SKM-1 treated with dmso at 0.1 percent for 144 hours (cell line): ENCODE data around the gene IFNE.
"Not testable (repeated sequence)": the region's sequence is repeated elsewhere in the genome, so short reads cannot be mapped to it uniquely, and the experiment has no call there.

Source experiments
- DNase-seq: peaks from one replicate; lab custom pipeline; 2025; ENCODE audit not compliant: unreplicated experiment; lab: John Stamatoyannopoulos, UW

The IFNE gene

DNA sequence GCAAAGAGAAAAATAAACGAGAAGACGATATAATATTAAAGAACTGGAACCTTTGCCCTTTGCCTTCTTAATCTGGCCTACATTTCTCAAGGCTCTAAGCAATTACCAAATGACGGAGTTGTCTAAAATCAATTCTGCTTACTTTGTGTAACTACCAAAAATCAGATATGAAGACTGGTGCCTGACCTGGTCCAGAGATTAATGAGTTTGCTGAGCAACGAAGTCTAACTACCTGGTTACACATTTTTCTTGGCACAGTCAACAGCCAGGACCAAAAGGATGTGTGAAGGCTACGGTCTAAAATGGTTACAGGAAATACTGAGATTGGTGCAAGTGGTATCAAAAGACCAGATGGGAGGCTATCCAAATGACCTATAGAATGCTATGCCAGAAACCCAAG, 17.8 kb upstream of the IFNE start:
- DNase-seq = no peak

DNA sequence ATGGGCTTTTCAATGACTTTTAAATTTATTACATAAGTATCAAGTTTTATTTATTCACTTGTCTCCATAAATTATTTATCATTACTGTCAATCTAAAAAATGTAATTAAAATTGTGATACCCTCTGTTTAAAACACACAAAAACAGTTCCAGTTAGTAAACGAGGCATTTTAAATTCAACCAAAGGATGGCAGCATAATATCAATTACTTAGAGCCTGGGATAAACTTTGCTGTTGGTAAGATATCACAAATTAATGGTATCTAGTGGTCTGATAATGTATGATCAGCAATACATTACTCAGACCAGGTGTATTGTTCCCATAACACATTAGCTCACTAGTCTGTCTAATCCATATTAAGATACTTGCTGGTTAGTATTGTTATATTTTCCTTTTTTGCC, 9.6 kb upstream of the IFNE start:
- DNase-seq = no peak

DNA sequence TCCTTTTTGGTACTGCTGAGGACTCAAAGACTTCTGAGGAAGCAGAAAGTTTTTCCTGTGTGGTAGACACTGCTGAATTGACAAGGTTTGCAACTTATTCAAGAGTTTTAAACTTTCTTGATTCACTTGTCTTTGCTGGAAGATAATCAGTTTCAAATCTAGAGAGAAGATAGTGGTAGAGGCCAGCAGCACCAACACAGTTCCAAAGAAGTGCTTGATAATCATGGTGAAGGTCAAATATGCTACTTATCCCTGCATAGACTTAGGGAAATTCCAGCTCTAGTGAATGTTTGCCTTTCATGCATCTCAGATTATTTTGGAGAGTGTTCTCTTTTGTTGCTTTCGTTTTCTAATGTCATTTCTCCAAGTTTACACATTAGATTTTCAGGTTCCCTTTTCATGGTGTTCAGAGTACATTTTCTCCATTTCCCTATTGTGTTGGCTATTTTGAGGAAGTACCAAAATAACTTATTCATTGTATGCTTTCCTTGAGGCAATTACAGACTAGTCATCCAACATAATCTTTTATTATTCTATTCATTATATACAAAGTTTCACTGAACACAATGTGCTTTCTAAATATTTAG, 550 bp downstream of the IFNE start:
- DNase-seq = peak; percentile 90

DNA sequence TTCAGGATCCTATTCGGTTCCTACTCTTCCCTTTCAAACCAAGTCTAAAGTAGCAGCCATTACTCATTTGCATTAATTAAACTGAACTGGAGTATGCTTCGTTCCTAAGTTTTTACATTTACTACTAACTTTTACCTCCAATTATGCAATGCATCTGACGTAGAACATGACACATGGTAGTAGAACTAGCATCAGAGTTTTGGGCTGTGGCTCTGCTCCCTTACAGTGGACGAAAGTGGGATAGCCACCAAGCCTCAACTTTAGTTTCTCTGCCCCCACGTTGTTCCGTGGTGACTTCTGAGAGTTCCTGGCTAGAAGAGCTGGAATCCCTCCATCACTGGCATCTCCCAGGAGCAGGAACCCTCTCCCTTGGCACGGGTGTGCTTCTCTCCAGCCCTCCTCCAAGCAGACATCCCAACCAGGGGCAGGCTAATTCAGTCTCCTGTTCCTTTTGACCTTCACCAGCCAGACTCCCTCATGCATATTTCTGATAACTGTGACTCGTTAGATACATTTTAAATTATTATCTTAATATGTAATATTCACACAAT, 2.9 kb downstream of the IFNE start:
- no peak for DNase-seq

DNA sequence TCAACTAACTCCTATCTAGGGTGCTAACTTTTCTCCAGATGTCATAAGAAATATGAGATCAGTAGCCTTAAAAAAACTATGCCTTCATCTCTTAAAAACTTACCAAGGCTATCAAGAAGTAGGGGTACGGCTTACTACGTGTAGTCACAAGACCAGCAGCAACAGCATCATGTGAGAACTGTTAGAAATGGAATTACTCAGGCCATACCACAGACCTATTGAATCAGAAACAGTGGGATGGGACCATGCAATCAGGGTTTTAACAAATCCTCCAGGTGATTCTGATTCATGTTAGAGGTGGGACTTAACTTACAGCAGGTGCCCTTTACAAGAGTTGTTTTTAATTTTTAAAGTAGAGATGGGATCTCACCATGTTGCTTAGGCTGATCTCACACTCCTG, 4.6 kb downstream of the IFNE start:
- DNase-seq = no peak

DNA sequence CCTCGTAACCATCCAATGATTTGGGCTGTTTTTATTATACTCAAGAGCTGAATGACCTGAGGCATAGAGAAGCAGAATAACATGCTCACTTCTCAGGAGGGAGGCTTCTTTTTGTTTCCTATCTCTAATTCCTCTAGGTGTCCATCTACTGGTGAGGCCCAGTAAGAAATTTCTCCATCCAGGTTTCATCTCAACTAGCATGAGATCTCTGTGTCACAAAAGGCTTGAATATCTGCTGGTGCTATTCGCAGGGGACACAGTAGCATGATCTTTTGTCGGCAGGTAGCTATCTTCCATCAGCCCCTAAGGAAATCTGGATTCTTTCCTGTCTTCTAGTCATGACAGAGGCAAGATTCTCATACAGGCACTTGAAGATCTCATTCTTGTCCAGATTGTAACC, 8.9 kb downstream of the IFNE start:
- DNase-seq = no peak

DNA sequence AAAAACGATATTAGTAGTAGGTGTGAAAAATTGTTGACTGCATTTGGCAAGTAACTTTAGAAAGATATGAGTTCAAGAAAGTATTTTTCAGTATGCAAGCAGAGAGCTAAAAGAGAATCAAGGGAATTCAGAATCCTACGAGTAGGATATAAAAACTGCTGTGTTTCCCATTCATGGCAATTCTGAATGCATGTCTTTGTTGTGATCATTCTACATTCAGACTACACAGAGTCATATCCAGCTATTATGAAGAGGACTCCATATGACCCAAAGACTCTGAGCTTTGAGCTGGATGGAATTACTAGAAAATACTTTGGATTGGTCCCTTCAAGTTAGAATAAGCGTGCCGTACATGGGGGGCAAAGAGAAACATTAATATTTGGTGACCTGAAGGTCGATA, 12.0 kb downstream of the IFNE start:
- DNase-seq = no peak

DNA sequence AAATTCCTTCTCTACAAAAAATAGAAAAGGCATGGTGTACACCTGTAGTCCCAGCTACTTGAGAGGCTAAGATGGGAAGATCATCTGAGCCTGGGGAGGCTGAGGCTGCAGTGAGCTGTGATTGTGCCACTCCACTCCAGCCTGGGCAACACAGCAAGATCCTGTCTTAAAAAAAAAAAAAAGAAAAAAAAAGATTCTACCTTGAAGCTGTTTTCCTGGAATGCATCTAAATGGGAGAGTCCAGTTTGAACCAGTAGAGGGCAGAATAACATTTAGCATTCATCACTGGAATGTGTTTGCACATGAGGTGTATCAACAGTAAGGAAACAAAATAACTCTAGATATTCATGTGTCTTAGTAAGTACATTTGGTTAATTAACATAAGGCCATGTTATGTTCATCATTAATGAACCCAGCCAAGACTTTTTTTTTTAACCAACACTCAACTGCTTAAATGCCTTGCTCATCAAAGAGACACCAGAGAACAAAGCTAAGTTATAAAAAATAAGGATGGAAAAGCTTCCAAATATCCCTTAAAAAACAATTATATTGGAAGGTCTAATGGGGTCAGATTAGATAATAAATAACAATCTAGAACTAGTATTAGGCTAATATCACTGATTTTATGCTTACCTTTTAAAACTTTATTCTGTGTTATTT, 16.1 kb downstream of the IFNE start:
- peak; percentile 51 for DNase-seq

DNA sequence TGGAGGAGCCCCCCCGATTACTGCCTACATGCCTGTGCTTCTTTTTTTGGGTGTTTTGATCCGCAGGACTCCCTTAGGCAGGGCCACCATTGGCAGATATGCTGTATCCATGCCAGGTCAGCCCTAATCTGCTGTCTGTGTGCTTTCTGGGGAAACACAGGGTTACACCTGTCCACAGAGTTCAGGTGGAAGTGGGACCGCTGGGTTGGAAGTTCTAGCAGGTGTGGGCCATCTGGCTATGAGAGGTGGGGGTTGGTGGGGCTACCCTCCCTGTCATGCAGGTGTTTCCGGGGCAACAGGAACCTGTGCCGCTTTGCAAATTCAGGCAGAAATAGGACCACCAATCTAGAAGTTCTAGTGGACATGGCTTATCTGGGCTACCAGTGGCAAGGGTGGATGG, 17.0 kb downstream of the IFNE start:
- DNase-seq = no peak

DNA sequence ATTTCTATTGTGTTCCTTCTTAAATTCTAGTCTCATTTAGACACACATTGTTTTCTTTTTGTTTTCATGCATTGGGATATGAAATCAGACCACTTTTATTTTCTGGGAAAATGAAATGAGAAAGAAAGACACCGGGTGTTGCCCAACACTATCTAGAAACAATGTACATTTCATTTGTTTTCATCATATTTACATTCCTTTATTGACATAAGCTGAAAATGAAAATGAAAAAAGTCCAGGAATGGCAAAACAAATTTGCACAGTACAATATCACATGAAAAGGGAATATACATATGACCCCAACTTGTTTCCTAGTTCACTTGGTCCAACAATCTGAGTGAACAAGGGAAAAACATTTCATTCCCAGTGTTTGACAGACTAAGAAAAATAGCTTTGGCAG, 20.7 kb downstream of the IFNE start:
- no peak for DNase-seq

DNA sequence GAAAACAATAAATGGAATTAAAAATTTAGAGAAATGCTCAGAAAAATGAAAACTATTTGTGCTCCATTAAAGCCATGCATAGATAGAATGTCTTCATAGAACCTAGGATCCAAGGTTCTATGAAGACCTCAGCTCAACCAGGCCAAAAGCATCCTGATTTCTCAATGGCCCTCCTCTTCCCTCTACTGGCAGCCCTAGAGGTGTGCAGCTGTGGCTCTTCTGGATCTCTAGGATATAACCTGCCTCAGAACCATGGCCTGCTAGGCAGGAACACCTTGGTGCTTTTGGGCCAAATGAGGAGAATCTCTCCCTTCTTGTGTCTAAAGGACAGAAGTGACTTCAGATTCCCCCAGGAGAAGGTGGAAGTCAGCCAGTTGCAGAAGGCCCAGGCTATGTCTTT, 26.8 kb downstream of the IFNE start:
- peak; percentile 54 for DNase-seq

DNA sequence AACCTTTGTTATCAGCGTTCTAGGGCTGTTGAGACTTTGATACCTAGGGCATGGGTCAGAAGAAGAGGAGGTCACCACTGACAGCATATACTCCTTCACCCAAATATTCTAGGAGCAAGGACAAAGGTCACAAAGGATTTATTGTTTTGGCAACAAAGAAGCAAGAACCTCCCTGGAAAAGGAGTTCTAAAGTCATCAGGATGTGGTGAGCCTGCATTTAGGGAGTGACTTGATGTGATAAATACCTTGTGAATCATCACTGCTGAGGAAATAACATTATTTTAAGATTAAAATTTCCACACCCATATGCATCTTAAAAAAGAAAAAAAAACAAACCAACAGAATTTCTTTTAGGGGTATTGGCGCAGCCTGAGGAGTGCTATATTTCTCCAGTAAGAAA, 28.0 kb downstream of the IFNE start:
- no peak for DNase-seq

DNA sequence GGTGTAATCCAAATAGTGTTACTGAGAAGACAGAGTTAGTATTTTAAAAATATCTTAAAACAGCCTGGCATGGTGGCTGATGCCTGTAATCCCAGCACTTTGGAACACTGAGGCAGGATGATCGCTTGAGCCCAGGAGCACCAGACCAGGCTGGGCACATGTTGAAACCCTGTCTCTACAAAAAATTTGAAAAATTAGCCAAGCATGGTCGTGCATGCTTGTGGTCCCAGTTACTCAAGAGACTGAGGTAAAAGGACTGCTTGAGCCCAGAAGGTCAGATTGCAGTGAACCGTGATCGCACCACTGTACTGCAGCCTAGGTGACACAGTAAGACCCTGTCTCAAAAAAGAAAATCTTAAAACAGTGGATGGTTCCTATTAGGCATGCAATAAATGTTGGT, 29.4 kb downstream of the IFNE start:
- DNase-seq = no peak

DNA sequence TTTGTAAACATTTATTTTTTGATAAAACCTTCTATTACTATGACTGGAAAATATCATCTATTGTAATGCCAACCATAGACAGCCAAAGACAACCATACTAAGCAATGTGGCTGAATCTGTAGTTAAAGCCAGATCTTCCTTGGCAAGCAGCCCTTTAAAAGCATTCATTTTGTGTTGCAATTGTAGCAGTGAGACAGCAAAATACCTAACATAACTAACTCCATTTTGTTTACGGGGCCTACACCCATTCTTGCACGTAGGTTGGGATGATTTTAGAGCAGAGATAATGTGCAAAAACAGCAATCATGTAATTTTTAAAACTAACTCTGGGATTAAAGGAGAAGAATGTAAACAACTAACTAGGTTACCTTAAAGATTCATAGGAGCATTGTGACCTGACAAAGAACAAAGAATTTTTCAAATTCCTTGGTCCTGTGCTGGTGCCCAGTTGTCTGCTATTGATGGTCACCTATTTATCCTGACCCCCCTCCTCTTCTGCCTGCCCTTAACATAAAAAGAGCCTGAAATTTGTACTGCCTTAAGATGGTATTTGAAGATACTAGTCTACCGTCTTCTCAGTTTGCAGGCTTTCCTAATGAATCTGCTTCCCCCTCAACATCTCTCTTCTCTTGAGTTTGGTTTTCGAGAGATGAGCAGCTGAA, 31.2 kb downstream of the IFNE start:
- DNase-seq = no peak

DNA sequence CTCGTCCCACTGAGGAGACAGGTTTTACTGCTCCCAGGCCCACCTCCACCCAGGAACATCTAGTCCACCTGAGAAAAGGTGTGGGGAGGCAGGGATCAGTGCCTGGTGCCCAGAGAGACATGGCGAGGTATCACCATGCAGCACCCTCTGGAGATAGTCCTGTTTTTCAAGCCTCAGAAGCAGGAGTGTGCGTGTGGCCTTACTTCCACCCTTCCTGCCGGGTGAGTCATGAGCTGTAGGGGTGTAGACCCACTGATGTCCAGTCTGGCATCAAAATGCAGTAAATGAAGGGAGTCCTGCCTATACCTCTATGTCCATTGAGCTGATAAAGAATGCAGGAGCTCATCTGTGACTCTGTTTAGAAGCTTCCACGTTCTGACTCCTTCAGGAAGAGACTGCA, 32.8 kb downstream of the IFNE start:
- not testable (repeated sequence) for DNase-seq

DNA sequence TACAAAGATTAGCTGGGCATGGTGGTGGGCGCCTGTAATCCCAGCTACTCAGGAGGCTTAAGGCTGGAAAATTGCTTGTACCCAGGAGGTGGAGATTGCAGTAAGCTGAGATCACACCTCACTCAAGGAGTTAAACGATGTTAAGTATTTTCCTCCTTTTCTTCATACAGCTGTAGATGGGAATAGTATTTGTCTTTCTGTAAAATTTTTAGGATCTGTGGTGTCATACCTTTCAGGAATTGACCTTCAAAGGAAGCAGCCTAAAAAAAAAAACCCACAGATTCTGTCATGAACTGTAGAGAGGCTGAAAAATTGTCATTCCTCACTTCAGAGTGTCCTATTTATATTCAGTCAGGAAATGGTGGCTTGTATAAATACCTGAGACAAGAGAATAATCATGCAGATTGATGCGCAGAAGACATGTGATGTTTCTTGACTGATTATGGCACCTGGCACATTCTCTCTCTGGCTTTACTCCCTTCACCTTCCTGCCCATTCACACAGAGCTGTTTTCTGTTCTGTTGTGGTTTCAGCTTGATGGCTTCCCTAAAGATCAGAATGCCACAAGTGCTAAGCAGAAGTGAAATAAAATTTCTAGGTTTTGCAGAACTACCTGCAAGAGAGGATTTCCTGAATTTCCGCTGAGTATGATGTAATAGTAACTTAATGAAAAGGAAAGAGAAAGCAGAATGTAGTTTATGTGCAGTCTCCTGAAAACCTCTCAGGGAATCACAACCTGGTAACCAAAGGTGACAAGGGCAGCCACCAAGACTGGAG, 38.1 kb downstream of the IFNE start:
- DNase-seq = peak; percentile 94

DNA sequence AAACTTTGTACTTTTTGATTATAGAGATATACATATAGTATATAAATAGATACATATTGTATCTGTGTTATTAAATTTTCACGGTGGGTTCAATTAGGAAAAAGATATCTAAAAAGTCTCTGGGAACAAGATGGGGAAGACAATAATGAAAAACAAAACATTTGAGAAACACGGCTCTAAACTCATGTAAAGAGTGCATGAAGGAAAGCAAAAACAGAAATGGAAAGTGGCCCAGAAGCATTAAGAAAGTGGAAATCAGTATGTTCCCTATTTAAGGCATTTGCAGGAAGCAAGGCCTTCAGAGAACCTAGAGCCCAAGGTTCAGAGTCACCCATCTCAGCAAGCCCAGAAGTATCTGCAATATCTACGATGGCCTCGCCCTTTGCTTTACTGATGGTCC, 42.0 kb downstream of the IFNE start, which contains the start of gene IFNA1:
IFNA1 (plus strand) TSS at position 301 of the 400 bp plus-strand sequence; CDS start at position 370, 69 bp downstream.
- no peak for DNase-seq

DNA sequence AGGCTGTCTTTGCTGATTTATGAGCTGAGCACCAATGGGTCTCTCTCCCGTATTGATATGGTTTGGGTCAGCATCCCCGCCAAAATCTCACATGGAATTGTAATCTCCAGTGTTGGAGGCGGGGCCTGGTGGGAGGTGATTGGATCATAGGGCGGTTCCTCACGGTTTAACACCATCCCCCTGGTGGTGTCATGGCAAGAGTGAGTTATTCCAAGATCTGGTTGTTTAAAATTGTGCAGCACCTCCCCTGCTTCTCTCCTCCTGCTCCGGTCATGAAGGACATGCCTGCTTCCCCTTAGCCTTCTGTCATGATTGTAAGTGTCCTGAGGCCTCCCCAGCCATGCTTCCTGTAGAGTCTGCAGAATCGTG, 47.1 kb downstream of the IFNE start:
- DNase-seq = not testable (repeated sequence)

DNA sequence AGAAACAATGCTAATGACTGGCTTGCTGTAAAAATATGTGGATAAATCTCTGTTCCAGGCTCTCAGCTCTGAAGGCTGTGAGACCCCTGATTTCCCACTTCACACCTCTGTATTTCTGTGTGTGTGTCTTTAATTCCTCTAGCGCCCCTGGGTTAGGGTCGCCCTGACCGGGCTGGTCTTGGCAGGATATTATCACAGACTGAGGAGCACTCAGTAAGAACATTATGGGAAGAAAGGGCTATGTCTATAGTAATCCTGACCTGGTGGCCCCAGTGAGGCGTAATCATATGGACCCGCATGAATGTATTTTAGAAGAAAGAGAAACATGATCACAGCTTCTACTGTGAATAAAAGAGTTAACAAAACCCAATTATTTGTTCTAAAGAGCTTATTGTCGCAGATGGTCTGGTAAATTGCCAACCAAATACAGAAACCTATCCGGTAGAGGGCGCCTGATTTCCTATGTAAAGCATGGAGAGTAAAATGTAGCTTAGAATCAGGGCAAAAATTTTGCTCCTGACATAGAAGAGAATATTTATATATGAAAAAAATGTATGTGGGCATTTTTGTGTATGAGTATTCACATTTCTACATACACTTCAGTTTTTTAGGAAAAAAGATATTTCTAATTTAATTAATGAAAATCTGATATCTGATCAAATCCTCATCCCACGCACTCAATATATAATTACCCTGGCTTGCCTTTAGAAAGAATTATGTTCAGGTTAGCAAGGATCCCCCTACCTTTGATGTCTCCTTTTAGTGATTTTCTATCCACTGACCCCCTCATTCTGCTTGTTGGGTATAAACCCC, 47.7 kb downstream of the IFNE start:
- peak; percentile 27 for DNase-seq

DNA sequence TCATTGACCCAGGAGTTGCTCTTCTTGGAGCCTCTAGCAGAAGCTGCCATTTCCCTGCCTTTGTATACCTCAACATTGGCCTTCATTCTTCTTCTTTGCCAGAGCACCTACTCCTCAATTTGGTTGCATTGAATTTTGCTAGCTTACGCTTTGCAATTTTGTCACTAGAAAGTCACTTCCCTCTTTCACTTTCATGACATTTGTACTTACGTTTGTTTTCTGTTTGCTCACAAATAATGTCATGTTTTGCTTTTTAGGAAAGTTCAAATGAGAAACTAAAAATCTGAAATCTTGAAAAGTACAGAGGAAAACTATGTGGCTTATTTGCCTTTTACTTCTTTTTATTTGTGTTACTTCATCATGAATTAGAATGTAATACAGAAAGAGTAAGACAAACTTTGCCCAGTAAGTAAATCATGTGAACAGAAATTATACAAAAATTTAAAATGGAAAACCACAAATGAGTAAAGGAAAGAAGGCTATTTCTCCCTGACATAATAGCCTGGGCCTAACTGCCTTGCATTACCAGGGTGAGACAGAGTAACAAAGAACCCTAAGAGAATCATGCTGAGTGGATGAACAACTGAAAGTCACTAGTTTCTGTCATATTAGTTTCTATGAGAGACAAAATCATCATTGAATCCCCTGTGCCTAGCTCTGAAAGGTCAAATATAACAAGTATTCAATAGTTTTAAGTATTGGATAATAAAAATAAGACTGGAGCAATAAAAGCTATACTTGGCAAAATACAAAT, 49.3 kb downstream of the IFNE start:
- DNase-seq = no peak
